GM21619 (cell line): ENCODE data around the gene DNTT.

Experiments used
- ATAC-seq: cut with Tn5 transposase; IDR thresholded peaks from one replicate; pipeline ENCODE4 v1.9.1; 2021; ENCODE audit not compliant: unreplicated experiment

The DNTT gene

GRCh38 chr10:96341219-96342182, 37.3 kb downstream of the DNTT start:
- no peak for ATAC-seq

GRCh38 chr10:96342402-96342801, 38.2 kb downstream of the DNTT start:
- no peak for ATAC-seq

- no peak for ATAC-seq
These were observed 39.9 kb downstream of the DNTT start for GRCh38 chr10:96344178-96344577.

- ATAC-seq, result no peak
These were observed 41.0 kb downstream of the DNTT start for GRCh38 chr10:96345222-96345621.

- no peak for ATAC-seq
These were observed 42.1 kb downstream of the DNTT start for GRCh38 chr10:96346295-96346694.

- ATAC-seq, result no peak
These were observed 47.8 kb downstream of the DNTT start for GRCh38 chr10:96352027-96352426.

- ATAC-seq, result no peak
These were observed 48.3 kb downstream of the DNTT start for GRCh38 chr10:96352582-96352981.

- no peak for ATAC-seq
These were observed 52.9 kb downstream of the DNTT start for GRCh38 chr10:96357038-96357620.

- no peak for ATAC-seq
These were observed 54.8 kb downstream of the DNTT start, which contains the start of gene OPALIN for GRCh38 chr10:96358851-96359540. Gene OPALIN, minus strand, starts transcription at chr10:96359002. Its CDS starts 106 bp downstream, at chr10:96358896.

GRCh38 chr10:96359616-96360015, 55.4 kb downstream of the DNTT start:
- ATAC-seq, result no peak

GRCh38 chr10:96360331-96360730, 56.1 kb downstream of the DNTT start:
- no peak for ATAC-seq

- ATAC-seq, result no peak
These were observed 56.5 kb downstream of the DNTT start for GRCh38 chr10:96360766-96361165.

- ATAC-seq, result no peak
These were observed 61.3 kb downstream of the DNTT start for GRCh38 chr10:96365571-96365970.

GRCh38 chr10:96366508-96366907, 62.3 kb downstream of the DNTT start:
- ATAC-seq, result no peak

GRCh38 chr10:96367470-96367869, 63.2 kb downstream of the DNTT start:
- no peak for ATAC-seq

GRCh38 chr10:96368971-96369370, 64.7 kb downstream of the DNTT start:
- no peak for ATAC-seq

GRCh38 chr10:96369890-96370583, 65.8 kb downstream of the DNTT start:
- ATAC-seq, result no peak

- no peak for ATAC-seq
These were observed 66.4 kb downstream of the DNTT start for GRCh38 chr10:96370584-96371157.

GRCh38 chr10:96371356-96371755, 67.1 kb downstream of the DNTT start:
- ATAC-seq, result no peak

GRCh38 chr10:96374004-96374403, 69.8 kb downstream of the DNTT start:
- no peak for ATAC-seq

GRCh38 chr10:96374639-96374984, 70.4 kb downstream of the DNTT start:
- no peak for ATAC-seq
